GM23338 (cell line): ENCODE data around the gene NTPCR. TPM values are rescaled to one million over a fixed set of nuclear protein-coding genes. Genes with fewer than 3 reads are reported as not detected.

ENCODE experiments used
- ATAC-seq: fragments of 200-7000 bp; cut with Tn5 transposase; 3 replicates; pipeline ENCODE4 v1.9.1; 2020
- DNase-seq: peaks from one replicate; pipeline ENCODE4 v3.0.0-alpha.2; 2015; ENCODE audit warnings: low spot score
- H2AFZ ChIP-seq: fragments of 200-600 bp; sonication (generic); 2 replicates; pipeline ENCODE4 v1.8.0; 2016; ENCODE audit warnings: antibody characterized with exemption, mild to moderate bottlenecking, moderate library complexity
- H3F3A ChIP-seq: fragments of 200-600 bp; sonication (generic); replicated peaks from 2 replicates; pipeline ENCODE4 v1.8.0; 2017; ENCODE audit warnings: antibody characterized with exemption, mixed run types, low read depth
- H3K27ac ChIP-seq: fragments of 200-600 bp; sonication (generic); 2 replicates; pipeline ENCODE4 v1.6.1; 2016; ENCODE audit warnings: low read depth
- H3K27me3 ChIP-seq: fragments of 200-600 bp; sonication (generic); 2 replicates; pipeline ENCODE4 v1.8.0; 2016; ENCODE audit warnings: mild to moderate bottlenecking, mixed run types, moderate library complexity; ENCODE audit not compliant: insufficient read depth
- H3K36me3 ChIP-seq: fragments of 200-600 bp; sonication (generic); 2 replicates; pipeline ENCODE4 v1.8.0; 2016; ENCODE audit warnings: mild to moderate bottlenecking; ENCODE audit not compliant: insufficient read depth
- H3K4me1 ChIP-seq: fragments of 200-600 bp; sonication (generic); 2 replicates; pipeline ENCODE4 v1.8.0; 2016; ENCODE audit warnings: mild to moderate bottlenecking, moderate library complexity; ENCODE audit not compliant: insufficient read depth
- H3K4me2 ChIP-seq: fragments of 200-600 bp; sonication (generic); 2 replicates; pipeline ENCODE4 v1.7.1; 2017; ENCODE audit warnings: mixed run types
- H3K4me3 ChIP-seq: fragments of 200-600 bp; sonication (generic); 2 replicates; pipeline ENCODE4 v1.6.1; 2016; ENCODE audit warnings: mixed run types
- H3K79me2 ChIP-seq: fragments of 200-600 bp; sonication (generic); replicated peaks from 2 replicates; pipeline ENCODE4 v1.8.0; 2017; ENCODE audit warnings: mild to moderate bottlenecking; ENCODE audit not compliant: insufficient read depth
- H3K9me2 ChIP-seq: fragments of 200-600 bp; sonication (generic); 2 replicates; pipeline ENCODE4 v1.8.0; 2017; ENCODE audit not compliant: insufficient read depth
- H4K20me1 ChIP-seq: fragments of 200-600 bp; sonication (generic); replicated peaks from 2 replicates; pipeline ENCODE4 v1.8.0; 2017; ENCODE audit warnings: mild to moderate bottlenecking; ENCODE audit not compliant: insufficient read depth
- H3K27ac Mint-ChIP-seq: 2 replicates; pipeline ENCODE4 v1.8.0; 2020; ENCODE audit warnings: inconsistent platforms, mild to moderate bottlenecking, moderate library complexity, mixed read lengths
- H3K27me3 Mint-ChIP-seq: 3 replicates; pipeline ENCODE4 v1.8.0; 2022; ENCODE audit warnings: low read depth, mild to moderate bottlenecking, moderate library complexity, mixed read lengths, inconsistent platforms; ENCODE audit not compliant: insufficient read depth, poor library complexity
- H3K36me3 Mint-ChIP-seq: 3 replicates; pipeline ENCODE4 v1.8.0; 2021; ENCODE audit warnings: low read depth, mild to moderate bottlenecking, inconsistent platforms, moderate library complexity, mixed read lengths
- H3K4me1 Mint-ChIP-seq: 3 replicates; pipeline ENCODE4 v1.8.0; 2020; ENCODE audit warnings: mild to moderate bottlenecking, inconsistent platforms, mixed read lengths
- H3K4me3 Mint-ChIP-seq: 3 replicates; pipeline ENCODE4 v1.8.0; 2021; ENCODE audit warnings: moderate library complexity, mild to moderate bottlenecking, inconsistent platforms, mixed read lengths
- H3K9me3 Mint-ChIP-seq: 3 replicates; pipeline ENCODE4 v1.8.0; 2020; ENCODE audit warnings: moderate library complexity, mild to moderate bottlenecking, inconsistent platforms, mixed read lengths
- CREB1 ChIP-seq: fragments of 250-450 bp; sonication (Bioruptor Pico); IDR thresholded peaks from 2 replicates; pipeline ENCODE4 v1.5.0; 2020; ENCODE audit warnings: low read depth, mild to moderate bottlenecking, moderate library complexity
- EZH2 ChIP-seq: fragments of 200-600 bp; sonication (generic); IDR thresholded peaks from one replicate; pipeline ENCODE4 v1.8.0; 2017; ENCODE audit warnings: antibody characterized with exemption, mild to moderate bottlenecking, low read depth; ENCODE audit not compliant: unreplicated experiment
- EZH2phosphoT487 ChIP-seq: fragments of 200-600 bp; sonication (generic); IDR thresholded peaks from one replicate; pipeline ENCODE4 v1.8.1; 2018; ENCODE audit warnings: antibody characterized with exemption; ENCODE audit not compliant: unreplicated experiment
- POLR2AphosphoS5 ChIP-seq: IDR thresholded peaks from 2 replicates; pipeline ENCODE4 v1.6.1; 2016; ENCODE audit warnings: antibody characterized with exemption, low read depth
- STAT1 ChIP-seq: IDR thresholded peaks from one replicate; pipeline ENCODE4 v1.6.1; 2016; ENCODE audit warnings: antibody characterized with exemption; ENCODE audit not compliant: unreplicated experiment
- ZNF331 ChIP-seq: fragments of 250-450 bp; sonication (Bioruptor Pico); IDR thresholded peaks from 2 replicates; pipeline ENCODE4 v1.5.0; 2020; ENCODE audit warnings: low read depth, mild to moderate bottlenecking, moderate library complexity
- polyA plus RNA-seq: library from polyadenylated mRNA; unstranded; fragments of >200 nt; fragmentation: Nextera tagmentation; extraction: Ambion mirVana; gene quantifications from 2 replicates; pipeline ENCODE4 v1.2.1, GENCODE V29; 2016
- total RNA-seq: library from RNA; depleted of rRNA; stranded (reverse); fragments of >200 nt; shearing (Covaris generic); gene quantifications from 2 replicates; pipeline ENCODE4 v1.2.3, GENCODE V29; 2014
- TF ChIP-seq, protein P1 (sequence below): IDR thresholded peaks from 2 replicates; pipeline ENCODE4 v1.6.1; 2016; ENCODE audit warnings: antibody characterized with exemption
- TF ChIP-seq, protein P2 (sequence below), 2 experiments: fragments of 200-600 bp in 1 of 2; sonication (generic) in 1 of 2; conservative IDR thresholded peaks; 2 replicates each; pipeline versions ENCODE4 v1.5.1 to v1.6.1; 2016 to 2017; ENCODE audit warnings: antibody characterized with exemption in 2 of 2, low read depth in 2 of 2, mild to moderate bottlenecking in 2 of 2, moderate library complexity in 1 of 2
- TF ChIP-seq, protein P3 (sequence below): IDR thresholded peaks from one replicate; pipeline ENCODE4 v1.6.1; 2018; ENCODE audit warnings: antibody characterized with exemption; ENCODE audit not compliant: unreplicated experiment

The NTPCR gene
- total and polyA plus RNA-seq, 2 experiments from 2014 or later = 64.1 to 150 TPM

DNA sequence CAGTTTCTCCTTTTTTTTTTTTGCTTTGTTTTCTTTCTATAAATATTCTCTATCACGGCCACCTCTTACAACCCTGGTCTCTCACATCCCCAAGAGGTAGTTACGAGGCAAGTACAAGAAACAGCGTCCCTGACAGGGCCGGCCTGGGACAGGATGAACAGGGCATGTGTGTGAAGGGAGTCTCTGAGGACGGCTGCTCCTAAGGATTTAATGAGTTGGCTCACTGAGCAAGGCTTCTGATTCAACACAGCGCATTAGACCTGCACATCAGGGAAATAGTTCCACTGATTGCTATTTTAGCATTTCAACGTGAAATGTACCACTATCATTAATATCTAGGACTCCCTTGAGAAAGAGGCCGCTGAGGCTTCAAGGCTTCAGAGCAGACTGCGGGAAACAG, 54.0 kb downstream of the NTPCR start (continued):
- TF ChIP-seq, protein P1, sequence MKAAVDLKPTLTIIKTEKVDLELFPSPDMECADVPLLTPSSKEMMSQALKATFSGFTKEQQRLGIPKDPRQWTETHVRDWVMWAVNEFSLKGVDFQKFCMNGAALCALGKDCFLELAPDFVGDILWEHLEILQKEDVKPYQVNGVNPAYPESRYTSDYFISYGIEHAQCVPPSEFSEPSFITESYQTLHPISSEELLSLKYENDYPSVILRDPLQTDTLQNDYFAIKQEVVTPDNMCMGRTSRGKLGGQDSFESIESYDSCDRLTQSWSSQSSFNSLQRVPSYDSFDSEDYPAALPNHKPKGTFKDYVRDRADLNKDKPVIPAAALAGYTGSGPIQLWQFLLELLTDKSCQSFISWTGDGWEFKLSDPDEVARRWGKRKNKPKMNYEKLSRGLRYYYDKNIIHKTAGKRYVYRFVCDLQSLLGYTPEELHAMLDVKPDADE = no peak

DNA sequence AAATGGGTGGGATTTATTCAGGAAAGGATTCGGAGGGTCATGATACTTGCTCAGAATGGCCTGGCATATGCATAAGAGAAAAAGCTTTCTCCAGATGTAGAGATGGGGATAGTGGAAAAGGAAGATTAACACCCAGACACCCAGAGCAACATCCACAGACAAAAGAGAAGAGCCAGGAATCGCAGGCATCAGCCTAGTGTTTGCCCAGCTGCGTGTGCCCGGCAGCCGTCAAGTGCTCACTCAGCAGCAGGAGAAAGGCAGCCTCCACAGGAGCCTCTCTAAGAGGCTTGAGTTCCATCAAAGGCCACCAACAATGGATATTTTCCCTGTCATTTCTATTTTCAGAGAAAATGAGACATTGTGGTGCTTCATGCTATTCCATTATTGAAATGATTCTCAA, 54.7 kb downstream of the NTPCR start:
- Histone ChIP-seq H3K4me2 (no peak overlapping the region), H3K79me2 (no peaks in the 10 kb centered on the region), H3K27ac (no peak overlapping the region), H3K4me3 (no peak overlapping the region), H3K9me2 (no peaks in the 10 kb centered on the region; the same call in 1 of the 2 replicates), H2AFZ (no peak overlapping the region), H3F3A (no peaks in the 10 kb centered on the region), H3K36me3 (no peaks in the 10 kb centered on the region), H4K20me1 (no peaks in the 10 kb centered on the region), H3K27me3 (no peaks in the 10 kb centered on the region), H3K4me1 (no peaks in the 10 kb centered on the region)
- ATAC-seq (no peak), DNase-seq (no peak)
- TF ChIP-seq CREB1 (CRISPR knock-in tag) (no peak), POLR2AphosphoS5 (no peak), EZH2 (no peak), EZH2phosphoT487 (no peak), STAT1 (no peak), ZNF331 (CRISPR knock-in tag) (no peak)
- TF ChIP-seq, protein P2, sequence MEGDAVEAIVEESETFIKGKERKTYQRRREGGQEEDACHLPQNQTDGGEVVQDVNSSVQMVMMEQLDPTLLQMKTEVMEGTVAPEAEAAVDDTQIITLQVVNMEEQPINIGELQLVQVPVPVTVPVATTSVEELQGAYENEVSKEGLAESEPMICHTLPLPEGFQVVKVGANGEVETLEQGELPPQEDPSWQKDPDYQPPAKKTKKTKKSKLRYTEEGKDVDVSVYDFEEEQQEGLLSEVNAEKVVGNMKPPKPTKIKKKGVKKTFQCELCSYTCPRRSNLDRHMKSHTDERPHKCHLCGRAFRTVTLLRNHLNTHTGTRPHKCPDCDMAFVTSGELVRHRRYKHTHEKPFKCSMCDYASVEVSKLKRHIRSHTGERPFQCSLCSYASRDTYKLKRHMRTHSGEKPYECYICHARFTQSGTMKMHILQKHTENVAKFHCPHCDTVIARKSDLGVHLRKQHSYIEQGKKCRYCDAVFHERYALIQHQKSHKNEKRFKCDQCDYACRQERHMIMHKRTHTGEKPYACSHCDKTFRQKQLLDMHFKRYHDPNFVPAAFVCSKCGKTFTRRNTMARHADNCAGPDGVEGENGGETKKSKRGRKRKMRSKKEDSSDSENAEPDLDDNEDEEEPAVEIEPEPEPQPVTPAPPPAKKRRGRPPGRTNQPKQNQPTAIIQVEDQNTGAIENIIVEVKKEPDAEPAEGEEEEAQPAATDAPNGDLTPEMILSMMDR (conservative IDR thresholded peaks at IDR 0.05; ENCODE audit: low read depth in 2 of 2) = no peak
- TF ChIP-seq, protein P3, sequence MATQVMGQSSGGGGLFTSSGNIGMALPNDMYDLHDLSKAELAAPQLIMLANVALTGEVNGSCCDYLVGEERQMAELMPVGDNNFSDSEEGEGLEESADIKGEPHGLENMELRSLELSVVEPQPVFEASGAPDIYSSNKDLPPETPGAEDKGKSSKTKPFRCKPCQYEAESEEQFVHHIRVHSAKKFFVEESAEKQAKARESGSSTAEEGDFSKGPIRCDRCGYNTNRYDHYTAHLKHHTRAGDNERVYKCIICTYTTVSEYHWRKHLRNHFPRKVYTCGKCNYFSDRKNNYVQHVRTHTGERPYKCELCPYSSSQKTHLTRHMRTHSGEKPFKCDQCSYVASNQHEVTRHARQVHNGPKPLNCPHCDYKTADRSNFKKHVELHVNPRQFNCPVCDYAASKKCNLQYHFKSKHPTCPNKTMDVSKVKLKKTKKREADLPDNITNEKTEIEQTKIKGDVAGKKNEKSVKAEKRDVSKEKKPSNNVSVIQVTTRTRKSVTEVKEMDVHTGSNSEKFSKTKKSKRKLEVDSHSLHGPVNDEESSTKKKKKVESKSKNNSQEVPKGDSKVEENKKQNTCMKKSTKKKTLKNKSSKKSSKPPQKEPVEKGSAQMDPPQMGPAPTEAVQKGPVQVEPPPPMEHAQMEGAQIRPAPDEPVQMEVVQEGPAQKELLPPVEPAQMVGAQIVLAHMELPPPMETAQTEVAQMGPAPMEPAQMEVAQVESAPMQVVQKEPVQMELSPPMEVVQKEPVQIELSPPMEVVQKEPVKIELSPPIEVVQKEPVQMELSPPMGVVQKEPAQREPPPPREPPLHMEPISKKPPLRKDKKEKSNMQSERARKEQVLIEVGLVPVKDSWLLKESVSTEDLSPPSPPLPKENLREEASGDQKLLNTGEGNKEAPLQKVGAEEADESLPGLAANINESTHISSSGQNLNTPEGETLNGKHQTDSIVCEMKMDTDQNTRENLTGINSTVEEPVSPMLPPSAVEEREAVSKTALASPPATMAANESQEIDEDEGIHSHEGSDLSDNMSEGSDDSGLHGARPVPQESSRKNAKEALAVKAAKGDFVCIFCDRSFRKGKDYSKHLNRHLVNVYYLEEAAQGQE = no peak
- peaks cover 2% of the 10 kb centered on the region; the same call in 1 of the 3 replicates for H3K9me3 Mint-ChIP-seq
- no peak overlapping the region for H3K27ac Mint-ChIP-seq
- H3K4me1 Mint-ChIP-seq = no peaks in the 10 kb centered on the region
- no peak overlapping the region for H3K4me3 Mint-ChIP-seq
- peaks cover 6% of the 10 kb centered on the region for H3K27me3 Mint-ChIP-seq
- H3K36me3 Mint-ChIP-seq = peaks cover 47% of the 10 kb centered on the region
